Bronchial epithelial cell (primary cell): Measurements from ENCODE around the gene STK38L. TPM values are rescaled to one million over a fixed set of nuclear protein-coding genes. Genes with fewer than 3 reads are reported as not detected.
A peak's percentile ranks its signal among the peaks of the same experiment; 100 is the strongest.
"Not testable (repeated sequence)": the region's sequence is repeated elsewhere in the genome, so short reads cannot be mapped to it uniquely, and the experiment has no call there.

Experiments used
- DNase-seq: peaks from one replicate; pipeline ENCODE4 v3.0.0-alpha.2; 2010; ENCODE audit warnings: low read depth
- FAIRE-seq: peaks from 2 replicates; lab custom pipeline; 2011; peaks lifted over from hg19 to GRCh38; lab: Jason Lieb, UNC
- H3K27me3 ChIP-seq: 2 replicates; pipeline ENCODE4 v1.5.1; 2011; ENCODE audit warnings: low read length; ENCODE audit not compliant: control insufficient read depth, insufficient read depth
- H3K36me3 ChIP-seq: 2 replicates; pipeline ENCODE4 v1.5.1; 2011; ENCODE audit warnings: low read length; ENCODE audit not compliant: control insufficient read depth, insufficient read depth
- H3K4me3 ChIP-seq: 2 replicates; pipeline ENCODE4 v1.5.1; 2011; ENCODE audit warnings: mild to moderate bottlenecking, low read depth, low read length, control low read depth
- CTCF ChIP-seq: IDR thresholded peaks from 2 replicates; pipeline ENCODE4 v1.5.1; 2011; ENCODE audit warnings: mild to moderate bottlenecking, moderate library complexity, low read length, control low read depth, inconsistent platforms; ENCODE audit not compliant: insufficient read depth, severe bottlenecking
- total RNA-seq: library from RNA; depleted of rRNA; stranded (reverse); fragments of >200 nt; gene quantifications from 2 replicates; pipeline ENCODE4 v1.2.1, GENCODE V29; 2014

STK38L gene
- total RNA-seq, 1 donor from 2014 or later: 25.0 TPM

GRCh38 chr12:27220055-27220987 lies 23.8 kb upstream of the STK38L start:
- no peak for FAIRE-seq
- H3K36me3 ChIP-seq: no peaks in the 10 kb centered on the region
- no peaks in the 10 kb centered on the region for H3K27me3 ChIP-seq
- no peak overlapping the region for H3K4me3 ChIP-seq
- TF ChIP-seq CTCF: no peak
- peak; percentile 73 for DNase-seq

GRCh38 chr12:27220988-27221345 lies 23.1 kb upstream of the STK38L start:
- Histone ChIP-seq H3K27me3 (no peaks in the 10 kb centered on the region), H3K36me3 (no peaks in the 10 kb centered on the region), H3K4me3 (no peak overlapping the region)
- FAIRE-seq: no peak
- DNase-seq: no peak
- no peak for TF ChIP-seq CTCF

DNA sequence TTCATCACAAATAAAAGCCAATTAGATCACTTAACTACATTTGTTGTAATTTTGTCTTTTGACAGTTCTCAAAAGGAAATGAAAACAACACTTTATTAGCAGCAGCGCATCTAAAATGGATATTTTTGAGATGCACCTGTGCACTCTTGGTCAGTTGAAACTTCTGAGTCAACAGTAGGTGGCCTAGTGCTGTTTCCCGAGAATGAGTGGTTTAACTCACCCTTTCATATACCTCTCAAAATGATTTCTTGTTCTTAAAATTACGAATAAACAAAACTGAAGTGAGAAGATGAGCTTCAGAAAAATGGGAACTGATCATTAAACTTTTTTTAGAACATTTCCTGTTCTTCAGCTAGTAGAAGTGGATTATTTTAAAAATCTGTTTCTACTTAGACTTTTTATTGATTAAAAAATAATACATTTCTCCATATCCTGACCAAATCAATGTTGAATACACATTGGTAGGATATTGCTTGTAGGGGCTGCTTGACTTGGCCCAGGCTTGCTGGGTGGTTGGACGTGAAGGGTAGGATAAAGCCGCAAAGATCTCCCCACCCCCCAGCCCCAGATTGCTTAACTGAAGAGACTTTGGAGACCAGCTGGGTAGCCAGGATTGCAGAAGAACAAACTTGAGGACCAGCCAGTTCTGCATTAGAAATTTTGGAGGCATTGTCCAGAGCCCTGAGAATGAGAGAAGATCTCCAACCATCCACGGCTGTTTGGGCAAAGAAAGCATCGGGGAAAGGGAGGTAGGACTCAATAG lies 22.3 kb upstream of the STK38L start:
- no peak for TF ChIP-seq CTCF
- Histone ChIP-seq H3K4me3 (no peak overlapping the region), H3K36me3 (no peaks in the 10 kb centered on the region), H3K27me3 (no peaks in the 10 kb centered on the region)
- DNase-seq (no peak), FAIRE-seq (no peak)

GRCh38 chr12:27226407-27226929 lies 17.6 kb upstream of the STK38L start:
- no peak overlapping the region for H3K4me3 ChIP-seq
- FAIRE-seq (no peak), DNase-seq (peak; percentile 94)
- TF ChIP-seq CTCF: no peak
- no peaks in the 10 kb centered on the region for H3K36me3 ChIP-seq
- no peaks in the 10 kb centered on the region for H3K27me3 ChIP-seq

DNA sequence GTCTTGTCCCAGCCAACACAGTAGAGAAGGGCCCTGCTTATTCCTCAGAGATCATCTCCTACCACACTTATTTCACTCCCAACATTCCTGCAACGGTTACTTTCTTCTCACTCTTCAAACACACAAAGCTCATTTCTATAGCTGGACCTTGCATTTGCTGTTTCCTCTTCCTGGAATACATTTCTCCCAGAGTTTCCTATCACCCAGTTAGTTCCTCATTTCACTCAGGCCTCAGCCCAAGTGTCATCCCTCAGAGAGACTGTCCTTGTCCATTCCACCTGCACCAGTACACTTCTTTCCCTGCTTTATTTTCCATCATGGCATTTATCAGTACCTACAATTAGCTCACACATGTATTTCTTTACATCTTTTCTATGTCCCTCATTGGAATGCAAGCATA lies 14.7 kb upstream of the STK38L start:
- no peak for FAIRE-seq

GRCh38 chr12:27231374-27231773 lies 12.7 kb upstream of the STK38L start:
- H3K4me3 ChIP-seq, FAIRE-seq, H3K36me3 ChIP-seq, DNase-seq, H3K27me3 ChIP-seq: not testable (repeated sequence)

More for the DNA sequence above, 14.7 kb upstream of the STK38L start:
- no peak for DNase-seq
- Histone ChIP-seq H3K36me3 (no peaks in the 10 kb centered on the region), H3K4me3 (no peak overlapping the region), H3K27me3 (no peaks in the 10 kb centered on the region)
- no peak for TF ChIP-seq CTCF
